Cortex of kidney (tissue), 1 donor: ENCODE data around the gene TSFM.

Experiments
- DNase-seq: peaks from one replicate; lab custom pipeline; 2025; lab: John Stamatoyannopoulos, UW

The TSFM gene

GRCh38 chr12:57834086-57834876 is 51.7 kb downstream of the TSFM start:
- no peak for DNase-seq

GRCh38 chr12:57835366-57836288 is 53.0 kb downstream of the TSFM start:
- DNase-seq: no peak

GRCh38 chr12:57836442-57837375 is 54.1 kb downstream of the TSFM start:
- DNase-seq: no peak

GRCh38 chr12:57837864-57838562 is 55.4 kb downstream of the TSFM start:
- DNase-seq: no peak

GRCh38 chr12:57838594-57839302 is 56.2 kb downstream of the TSFM start:
- no peak for DNase-seq

- DNase-seq: no peak
These were observed 57.4 kb downstream of the TSFM start for GRCh38 chr12:57839996-57840395.

GRCh38 chr12:57840726-57841125 is 58.1 kb downstream of the TSFM start:
- no peak for DNase-seq

GRCh38 chr12:57841445-57841844 is 58.9 kb downstream of the TSFM start:
- DNase-seq: no peak

GRCh38 chr12:57842342-57843294 is 60.0 kb downstream of the TSFM start:
- DNase-seq: no peak

GRCh38 chr12:57844709-57845477 is 62.3 kb downstream of the TSFM start:
- DNase-seq: no peak

GRCh38 chr12:57845478-57846284 is 63.1 kb downstream of the TSFM start:
- no peak for DNase-seq

- no peak for DNase-seq
These were observed 63.6 kb downstream of the TSFM start for GRCh38 chr12:57846285-57846576.

- DNase-seq: peak; percentile 65
These were observed 64.2 kb downstream of the TSFM start, which contains the start of gene CTDSP2 for GRCh38 chr12:57846577-57847319. Gene CTDSP2, minus strand, starts transcription at chr12:57846729. Its CDS starts 294 bp downstream, at chr12:57846435.
